GM19397 (cell line): ENCODE measurements around the gene TCF7L2.
"Not testable (repeated sequence)": the region's sequence is repeated elsewhere in the genome, so short reads cannot be mapped to it uniquely, and the experiment has no call there.

Source experiments
- ATAC-seq: cut with Tn5 transposase; IDR thresholded peaks from one replicate; pipeline ENCODE4 v1.9.1; 2021; ENCODE audit warnings: mild to moderate bottlenecking, moderate library complexity; ENCODE audit not compliant: unreplicated experiment

Gene TCF7L2

GRCh38 chr10:113061557-113061956 is 111.5 kb downstream of the TCF7L2 start:
- no peak for ATAC-seq

GRCh38 chr10:113063043-113063967 is 113.3 kb downstream of the TCF7L2 start:
- no peak for ATAC-seq

GRCh38 chr10:113064039-113064438 is 114.0 kb downstream of the TCF7L2 start:
- no peak for ATAC-seq

GRCh38 chr10:113066120-113066519 is 116.1 kb downstream of the TCF7L2 start:
- ATAC-seq, result not testable (repeated sequence)

GRCh38 chr10:113066561-113067312 is 116.7 kb downstream of the TCF7L2 start:
- ATAC-seq, result no peak

GRCh38 chr10:113067501-113067900 is 117.5 kb downstream of the TCF7L2 start:
- no peak for ATAC-seq

GRCh38 chr10:113068178-113068890 is 118.3 kb downstream of the TCF7L2 start:
- no peak for ATAC-seq

- no peak for ATAC-seq
These were observed 119.5 kb downstream of the TCF7L2 start for GRCh38 chr10:113069595-113069994.

- ATAC-seq, result no peak
These were observed 121.4 kb downstream of the TCF7L2 start for GRCh38 chr10:113071446-113071845.

GRCh38 chr10:113073549-113074189 is 123.6 kb downstream of the TCF7L2 start:
- no peak for ATAC-seq

- ATAC-seq, result no peak
These were observed 126.9 kb downstream of the TCF7L2 start for GRCh38 chr10:113076949-113077348.

- no peak for ATAC-seq
These were observed 128.3 kb downstream of the TCF7L2 start for GRCh38 chr10:113078282-113078907.

GRCh38 chr10:113080061-113080924 is 130.2 kb downstream of the TCF7L2 start:
- no peak for ATAC-seq

GRCh38 chr10:113080925-113081229 is 130.8 kb downstream of the TCF7L2 start:
- no peak for ATAC-seq

GRCh38 chr10:113084031-113084430 is 134.0 kb downstream of the TCF7L2 start:
- no peak for ATAC-seq

- no peak for ATAC-seq
These were observed 135.7 kb downstream of the TCF7L2 start for GRCh38 chr10:113085776-113086175.

GRCh38 chr10:113086282-113086681 is 136.2 kb downstream of the TCF7L2 start:
- no peak for ATAC-seq

GRCh38 chr10:113087165-113088029 is 137.3 kb downstream of the TCF7L2 start:
- no peak for ATAC-seq

GRCh38 chr10:113088194-113088593 is 138.1 kb downstream of the TCF7L2 start:
- ATAC-seq, result no peak
